GM19351 (cell line): Measurements from ENCODE around the gene BHLHE40.
"Not testable (repeated sequence)": the region's sequence is repeated elsewhere in the genome, so short reads cannot be mapped to it uniquely, and the experiment has no call there.

Experiments used
- ATAC-seq: cut with Tn5 transposase; IDR thresholded peaks from one replicate; pipeline ENCODE4 v1.9.1; 2021; ENCODE audit warnings: mild to moderate bottlenecking, moderate library complexity; ENCODE audit not compliant: unreplicated experiment

Gene BHLHE40

GRCh38 chr3:4959180-4959579 lies 20.1 kb upstream of the BHLHE40 start:
- no peak for ATAC-seq

GRCh38 chr3:4961865-4962264 lies 17.4 kb upstream of the BHLHE40 start:
- ATAC-seq = not testable (repeated sequence)

GRCh38 chr3:4963669-4964570 lies 15.3 kb upstream of the BHLHE40 start:
- ATAC-seq = no peak

GRCh38 chr3:4966006-4966405 lies 13.2 kb upstream of the BHLHE40 start:
- not testable (repeated sequence) for ATAC-seq

- not testable (repeated sequence) for ATAC-seq
Observed at GRCh38 chr3:4967683-4968082, 11.6 kb upstream of the BHLHE40 start.

- ATAC-seq = not testable (repeated sequence)
Observed at GRCh38 chr3:4971437-4971836, 7.8 kb upstream of the BHLHE40 start.

- ATAC-seq = no peak
Observed at GRCh38 chr3:4971838-4972237, 7.4 kb upstream of the BHLHE40 start.

GRCh38 chr3:4972652-4973643 lies 6.3 kb upstream of the BHLHE40 start:
- ATAC-seq = peak; percentile 30

- ATAC-seq = no peak
Observed at GRCh38 chr3:4974154-4974553, 5.1 kb upstream of the BHLHE40 start.

GRCh38 chr3:4976109-4976508 lies 3.1 kb upstream of the BHLHE40 start:
- ATAC-seq = no peak

DNA sequence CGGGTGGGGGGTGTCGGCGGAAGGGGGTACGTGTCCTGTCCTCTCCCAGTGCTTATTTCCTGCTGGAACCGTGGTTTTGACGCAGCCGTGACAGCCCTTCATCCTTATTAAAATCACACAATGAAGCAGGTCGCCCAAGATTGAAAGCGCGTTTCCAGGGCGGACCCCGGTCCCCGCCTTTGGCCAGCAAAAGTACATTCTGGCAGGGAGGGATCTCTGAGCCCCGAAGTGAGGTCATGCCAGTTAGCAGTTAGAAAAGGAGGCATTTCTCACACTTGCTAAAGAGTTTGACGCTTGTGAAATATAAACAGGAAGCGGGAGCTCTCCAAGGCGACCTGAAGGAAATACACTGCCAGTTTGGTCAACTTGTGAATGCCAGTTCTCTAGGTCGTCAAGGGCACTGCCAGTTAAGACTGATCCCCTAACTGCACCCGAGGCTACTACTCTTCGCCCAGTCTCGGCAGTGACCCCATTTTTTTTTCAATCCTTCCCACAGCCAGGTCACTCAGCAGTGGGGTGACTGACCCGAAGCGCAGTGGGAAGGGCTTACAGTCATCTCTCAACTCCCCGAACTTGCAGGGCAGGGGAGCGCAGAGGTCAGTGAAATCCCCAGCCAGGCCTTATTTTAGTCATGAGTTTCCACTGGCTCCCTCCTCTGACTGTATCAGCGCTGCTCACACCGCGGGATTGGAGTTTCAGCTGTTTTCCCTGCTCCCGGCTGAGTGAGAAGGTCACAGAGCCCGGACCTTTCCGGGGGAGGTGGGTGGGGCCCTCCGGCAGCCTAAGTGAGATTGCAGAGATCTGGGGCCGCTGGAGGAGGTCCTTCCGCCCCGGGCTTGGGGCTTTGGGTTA lies 2.0 kb upstream of the BHLHE40 start:
- ATAC-seq = peak; percentile 39

DNA sequence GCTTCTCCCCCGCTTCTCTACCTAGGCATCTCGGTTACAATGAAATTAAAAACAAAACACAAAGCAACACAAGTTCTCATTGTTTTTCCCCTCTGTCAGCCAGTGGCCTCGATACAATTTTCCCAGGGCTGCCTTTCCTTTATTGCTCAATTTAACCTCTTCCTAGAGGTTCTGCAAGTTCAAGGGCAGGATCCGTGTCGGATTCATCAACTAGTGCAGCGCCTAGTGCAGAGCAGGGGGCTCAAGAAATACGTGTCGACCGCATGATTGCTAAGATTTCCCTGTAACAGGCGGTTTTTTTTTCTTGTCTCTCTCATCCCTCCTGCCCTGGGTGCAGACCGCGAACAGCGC lies 1.4 kb upstream of the BHLHE40 start:
- ATAC-seq = no peak

DNA sequence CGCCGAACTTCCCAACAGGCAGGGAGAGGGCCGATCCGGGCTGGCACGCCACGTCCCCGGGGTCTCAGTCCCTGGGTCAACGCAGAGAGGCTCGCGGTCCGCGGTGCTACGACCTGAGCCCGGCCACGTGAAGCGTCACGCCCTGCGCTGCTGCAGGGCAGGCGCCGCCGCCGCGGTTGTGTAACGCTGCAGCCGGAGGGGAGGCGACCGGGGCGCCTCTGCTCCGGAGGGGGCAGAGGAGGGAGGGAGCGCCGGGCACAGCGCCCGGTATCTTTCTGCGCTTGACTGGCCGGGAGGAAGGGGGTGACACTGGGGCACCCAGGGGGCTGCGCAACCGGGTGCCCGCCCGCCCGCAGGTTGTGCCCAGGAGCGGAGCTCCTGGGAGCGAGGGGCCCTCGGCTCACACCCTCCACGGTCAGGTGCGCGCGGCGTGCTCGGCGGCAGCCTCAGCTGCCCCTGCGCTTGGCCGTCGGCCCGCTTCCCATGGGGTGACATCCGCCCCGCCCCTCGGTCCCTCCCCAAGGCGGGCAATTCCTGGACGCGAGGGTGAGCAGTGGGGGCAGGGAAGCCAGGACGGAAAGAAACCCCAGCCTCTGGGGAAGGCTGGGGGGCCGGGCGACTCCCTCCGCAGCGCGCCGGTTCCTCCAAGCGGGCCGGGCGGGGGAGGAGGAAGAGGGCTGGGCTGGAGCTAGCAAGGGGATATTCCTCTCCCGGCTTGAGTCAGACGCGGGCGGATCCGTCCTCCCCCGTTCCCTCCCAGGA lies 852 bp upstream of the BHLHE40 start:
- peak; percentile 37 for ATAC-seq

GRCh38 chr3:4978966-4979427 lies 240 bp upstream of the BHLHE40 start:
- peak; percentile 44 for ATAC-seq

- ATAC-seq = peak; percentile 15
Observed at GRCh38 chr3:4980229-4981203, 1.3 kb downstream of the BHLHE40 start.

DNA sequence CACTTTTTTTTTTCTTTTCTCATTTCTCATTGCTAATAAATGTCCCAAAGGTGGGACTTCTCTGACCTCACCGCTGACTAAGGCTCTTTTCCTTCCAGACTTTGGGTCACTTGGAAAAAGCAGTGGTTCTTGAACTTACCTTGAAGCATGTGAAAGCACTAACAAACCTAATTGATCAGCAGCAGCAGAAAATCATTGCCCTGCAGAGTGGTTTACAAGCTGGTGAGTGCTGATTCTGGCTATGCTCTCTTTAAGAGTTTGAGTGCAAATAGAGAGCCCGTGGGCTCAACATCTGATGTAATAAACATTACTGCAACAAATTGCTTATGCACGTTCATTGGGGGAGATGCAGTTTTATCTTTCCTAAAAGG lies 2.0 kb downstream of the BHLHE40 start:
- ATAC-seq = no peak

- ATAC-seq = no peak
Observed at GRCh38 chr3:4981665-4982494, 2.6 kb downstream of the BHLHE40 start.
